GM18508 (cell line): ENCODE data around the gene VAMP4.

ENCODE experiments used
- ATAC-seq: cut with Tn5 transposase; IDR thresholded peaks from one replicate; pipeline ENCODE4 v1.9.1; 2021; ENCODE audit warnings: moderate number of reproducible peaks; ENCODE audit not compliant: insufficient read depth, unreplicated experiment

The VAMP4 gene, protein sequence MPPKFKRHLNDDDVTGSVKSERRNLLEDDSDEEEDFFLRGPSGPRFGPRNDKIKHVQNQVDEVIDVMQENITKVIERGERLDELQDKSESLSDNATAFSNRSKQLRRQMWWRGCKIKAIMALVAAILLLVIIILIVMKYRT

GRCh38 chr1:171741872-171742576, at the start of gene VAMP4:
TSS of gene VAMP4 (minus strand) at chr1:171742065. CDS start at chr1:171738414, 3,651 bp downstream.
- ATAC-seq = peak; percentile 86

DNA sequence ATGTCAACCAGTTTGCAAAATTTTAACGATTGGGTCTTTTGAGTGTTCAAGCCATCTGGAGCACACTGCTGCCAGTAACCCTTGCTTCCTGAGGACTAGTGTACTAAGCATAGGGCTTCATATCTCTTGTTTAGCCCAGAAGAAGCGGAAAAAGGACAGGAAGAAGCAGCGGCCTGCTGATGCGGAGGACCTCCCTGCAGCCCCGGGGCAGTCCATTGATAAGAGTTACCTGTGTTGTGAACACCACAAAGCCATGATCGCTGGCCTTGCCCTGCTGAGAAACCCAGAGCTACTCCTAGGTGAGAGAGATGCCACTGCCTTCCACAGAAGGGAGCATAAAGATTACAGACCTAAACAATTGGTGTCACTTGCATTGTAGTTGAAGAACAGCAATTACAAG, 48.5 kb upstream of the VAMP4 start:
- ATAC-seq = no peak

GRCh38 chr1:171788696-171789095, 46.8 kb upstream of the VAMP4 start:
- ATAC-seq = no peak

DNA sequence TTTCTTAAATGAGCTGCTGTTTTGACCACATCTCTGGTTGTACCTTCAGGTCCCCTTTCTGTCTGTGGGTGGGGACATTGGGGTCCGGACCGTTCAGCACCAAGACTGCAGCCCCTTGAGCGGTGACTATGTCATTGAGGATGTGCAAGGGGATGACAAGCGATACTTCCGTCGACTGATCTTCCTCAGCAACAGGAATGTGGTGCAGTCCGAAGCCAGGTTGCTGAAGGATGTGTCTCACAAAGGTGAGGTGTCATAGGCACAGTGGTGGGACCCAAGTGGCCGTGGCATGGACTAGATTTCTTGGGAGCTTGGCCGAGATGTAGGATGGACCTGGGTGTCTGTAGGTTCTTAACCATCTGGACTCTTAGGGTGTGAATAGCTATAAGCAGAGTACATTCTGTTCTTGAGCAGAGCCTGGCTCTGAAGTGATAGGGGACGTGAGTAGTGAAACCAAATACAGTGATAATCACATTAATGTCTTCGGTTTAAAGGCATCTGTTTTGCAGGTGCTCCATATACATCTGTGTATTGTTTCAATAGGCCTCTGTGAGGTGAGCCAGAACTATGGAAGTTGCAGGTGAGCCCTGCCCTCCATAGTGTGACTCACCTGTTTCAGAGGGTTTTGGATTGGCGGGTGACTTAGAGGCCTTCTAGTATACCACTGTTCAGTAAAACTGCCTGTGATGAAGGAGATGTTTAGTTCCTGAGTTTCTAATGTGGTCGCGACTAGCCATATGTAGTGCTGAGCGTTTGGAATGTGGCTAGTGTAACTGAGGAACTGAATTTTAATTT, 46.0 kb upstream of the VAMP4 start:
- ATAC-seq = no peak

DNA sequence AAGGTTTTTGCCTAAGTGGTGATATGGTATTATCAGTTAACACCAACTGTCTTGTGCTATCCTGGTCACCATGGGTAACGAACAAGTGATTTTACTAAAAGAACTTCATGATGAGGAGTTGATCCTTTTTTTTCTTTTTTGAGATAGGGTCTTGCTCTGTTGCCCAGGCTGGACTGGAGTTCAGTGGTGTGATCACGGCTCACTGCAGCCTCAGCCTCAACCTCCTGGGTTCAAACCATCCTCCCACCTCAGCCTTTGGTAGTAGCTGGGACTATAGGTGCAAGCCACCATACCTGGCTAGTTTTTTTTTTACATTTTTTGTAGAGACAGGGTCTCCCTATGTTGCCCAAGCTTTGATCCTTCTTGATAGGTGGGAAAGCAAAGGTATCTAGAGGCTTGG, 44.7 kb upstream of the VAMP4 start:
- no peak for ATAC-seq

GRCh38 chr1:171785766-171786165, 43.9 kb upstream of the VAMP4 start:
- no peak for ATAC-seq

- ATAC-seq = no peak
Measured at GRCh38 chr1:171784784-171785183, 42.9 kb upstream of the VAMP4 start.

- ATAC-seq = no peak
Measured at GRCh38 chr1:171783816-171784530, 42.1 kb upstream of the VAMP4 start.

GRCh38 chr1:171781176-171781875, 39.5 kb upstream of the VAMP4 start, which contains the start of gene METTL13:
TSS of gene METTL13 (plus strand) at chr1:171781660. CDS start at chr1:171781968, 308 bp downstream.
- ATAC-seq = peak; percentile 93

DNA sequence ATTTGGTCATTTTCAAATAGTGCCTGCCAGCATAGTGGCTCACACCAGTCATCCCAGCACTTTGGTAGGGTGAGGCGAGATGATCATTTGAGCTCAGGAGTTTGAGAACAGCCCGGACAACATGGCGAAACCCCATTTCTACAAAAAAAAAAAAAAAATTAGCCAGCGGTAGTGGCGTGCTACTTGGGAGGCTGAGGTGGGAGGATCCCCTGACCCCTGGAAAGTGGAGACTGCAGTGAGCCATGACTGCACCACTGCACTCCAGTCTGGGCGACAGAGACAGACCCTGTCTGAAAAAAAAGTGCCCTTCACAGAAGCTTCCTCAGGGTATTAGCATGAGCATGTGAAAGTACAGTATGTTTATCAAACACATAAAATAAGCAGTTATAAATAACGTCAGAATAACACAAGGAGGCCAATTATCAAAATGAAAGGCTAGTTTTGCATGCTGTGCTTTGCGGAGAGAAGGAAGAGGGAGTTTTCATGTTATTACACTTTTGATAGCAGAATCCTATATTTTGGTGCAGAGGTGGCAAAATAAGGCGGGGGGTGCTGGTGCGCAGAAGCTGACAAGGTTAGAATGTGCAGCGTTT, 38.8 kb upstream of the VAMP4 start:
- ATAC-seq = no peak

DNA sequence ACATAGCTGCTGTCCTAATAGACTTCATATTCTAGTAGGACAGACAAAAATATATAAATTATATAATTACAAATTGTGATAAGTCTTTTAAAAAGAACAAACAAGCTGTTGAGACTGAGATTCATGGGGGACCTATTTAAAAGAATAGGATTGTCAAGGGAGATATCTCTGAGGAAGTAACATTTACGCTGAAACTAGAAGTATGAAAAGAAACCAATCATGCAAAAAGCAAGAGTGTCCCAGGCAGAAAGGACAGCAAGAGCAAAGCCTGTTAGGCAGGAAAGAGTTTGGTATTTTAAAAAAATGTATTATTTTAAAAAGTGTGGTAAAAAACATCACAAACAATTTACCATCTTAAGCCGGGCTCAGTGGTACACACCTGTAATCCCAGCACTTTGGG, 30.4 kb upstream of the VAMP4 start:
- no peak for ATAC-seq

GRCh38 chr1:171769754-171770153, 27.9 kb upstream of the VAMP4 start:
- no peak for ATAC-seq

GRCh38 chr1:171769171-171769570, 27.3 kb upstream of the VAMP4 start:
- no peak for ATAC-seq

GRCh38 chr1:171763764-171764163, 21.9 kb upstream of the VAMP4 start:
- no peak for ATAC-seq

- ATAC-seq = no peak
Measured at GRCh38 chr1:171762143-171762563, 20.3 kb upstream of the VAMP4 start.

DNA sequence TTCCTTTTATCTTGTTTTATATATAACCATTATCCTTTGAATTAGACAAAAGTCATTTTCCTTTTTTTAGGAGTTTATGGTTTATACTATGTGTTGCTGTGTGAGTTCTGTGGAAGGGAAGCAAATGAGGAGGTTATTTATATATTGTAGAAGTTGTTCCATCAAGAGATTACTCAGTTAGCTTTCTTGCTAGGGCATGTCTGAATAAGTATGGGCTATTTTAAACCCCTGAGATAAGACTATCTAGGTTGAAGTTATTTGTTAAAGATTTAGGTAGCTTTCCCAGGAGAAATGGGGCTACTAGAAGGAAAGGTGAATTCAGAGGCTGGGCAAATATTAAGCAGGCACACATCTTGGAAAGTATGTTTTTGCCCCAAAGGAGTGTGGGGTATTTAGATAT, 16.1 kb upstream of the VAMP4 start:
- ATAC-seq = no peak

DNA sequence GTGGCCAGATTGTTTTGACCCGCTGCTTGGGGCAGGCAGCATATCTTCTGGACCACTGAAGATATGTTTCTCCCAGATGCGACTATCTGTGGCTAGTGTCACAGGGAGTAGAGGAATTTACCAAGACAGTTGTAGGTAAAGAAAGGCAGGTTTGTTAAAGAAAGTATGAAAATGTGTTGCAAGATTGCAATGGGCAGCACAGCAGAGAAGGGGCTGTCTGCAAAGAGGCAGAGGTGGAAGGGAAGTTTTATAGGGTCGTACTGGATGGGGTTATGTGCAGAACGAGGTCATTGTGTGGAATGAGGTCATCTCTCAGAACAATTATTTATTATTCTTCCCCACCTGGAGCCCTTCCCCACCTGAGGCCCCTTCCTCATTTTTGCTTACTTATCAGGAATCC, 15.0 kb upstream of the VAMP4 start:
- no peak for ATAC-seq

DNA sequence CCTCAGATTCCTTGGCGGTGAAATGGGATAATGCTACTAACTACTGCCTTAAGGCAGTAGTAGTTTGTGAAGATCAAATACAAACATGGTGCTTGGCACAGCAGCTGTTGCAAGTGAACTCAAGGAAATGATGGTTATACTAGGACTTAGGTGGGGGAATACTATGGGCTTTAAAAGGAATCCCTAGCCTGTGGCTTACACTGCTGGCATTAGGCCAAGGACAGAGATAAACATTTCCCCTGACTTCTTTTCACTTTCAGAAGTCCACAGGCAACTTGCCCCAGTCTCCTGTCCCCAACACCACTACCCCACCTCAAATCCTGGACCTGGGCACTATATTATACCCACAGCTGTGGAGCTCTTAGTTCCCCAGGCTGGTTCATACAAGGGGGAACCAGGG, 13.1 kb upstream of the VAMP4 start:
- no peak for ATAC-seq

DNA sequence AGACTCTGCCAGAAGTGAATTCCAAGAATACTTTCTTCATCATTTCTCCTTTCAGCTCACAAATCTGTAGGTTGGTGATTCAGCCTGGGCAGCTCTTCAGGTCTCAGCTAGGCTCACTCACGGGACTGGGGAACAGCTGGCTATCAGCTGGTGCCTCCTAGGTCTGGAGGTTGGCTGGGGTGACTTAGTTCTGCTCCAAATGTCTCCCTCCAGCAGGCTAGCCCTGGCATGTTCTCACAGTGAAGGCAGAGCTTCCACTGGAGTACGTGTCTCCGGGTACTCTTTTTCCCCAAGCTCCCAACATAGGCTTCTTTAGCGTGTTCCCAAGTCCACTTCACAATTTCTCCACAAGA, 12.5 kb upstream of the VAMP4 start:
- ATAC-seq = no peak
